B cell (primary cell): ENCODE data around the gene HLA-A. TPM values are rescaled to one million over a fixed set of nuclear protein-coding genes. Genes with fewer than 3 reads are reported as not detected.

Experiments
- ATAC-seq: fragments of 200-7000 bp; cut with Tn5 transposase; one replicate; pipeline ENCODE4 v1.10.0; 2021; ENCODE audit warnings: low read depth, mild to moderate bottlenecking, moderate number of reproducible peaks, moderate library complexity
- CTCF ChIA-PET: fragments of 350-600 bp; sonication (Branson Sonifier 250); formaldehyde crosslinking; loops from one replicate; lab custom pipeline; 2021; ENCODE audit warnings: antibody characterized with exemption, inconsistent platforms; lab: Charles Lee
- POLR2A ChIA-PET: fragments of 350-600 bp; sonication (Branson Sonifier 250); formaldehyde crosslinking; loops from one replicate; lab custom pipeline; 2021; ENCODE audit warnings: antibody characterized with exemption; lab: Charles Lee
- DNase-seq: peaks from one replicate; pipeline ENCODE4 v3.0.0; 2013
- H2AFZ ChIP-seq: 2 replicates; pipeline ENCODE4 v1.6.1; 2012; ENCODE audit warnings: mild to moderate bottlenecking, low read depth, low read length; ENCODE audit not compliant: insufficient read depth, poor library complexity, severe bottlenecking
- H3K27ac ChIP-seq, 2 donors: 1 replicate in 1 of 2; 2 replicates in 1 of 2; pipeline ENCODE4 v1.5.1; 2012 to 2013; ENCODE audit warnings: low read length in 2 of 2, mild to moderate bottlenecking in 2 of 2, moderate library complexity in 1 of 2
- H3K27me3 ChIP-seq, 4 experiments: fragments of 200-600 bp in 1 of 4; sonication (generic) in 1 of 4; replicated peaks in 1 of 4; 1 replicate in 2 of 4; 2 replicates in 2 of 4; pipeline versions ENCODE4 v1.6.1 to v1.7.0; 2013 to 2016; ENCODE audit warnings: low read length in 3 of 4, mild to moderate bottlenecking in 2 of 4, mixed read lengths in 1 of 4, moderate library complexity in 1 of 4; ENCODE audit not compliant: insufficient read depth in 4 of 4, control insufficient read depth in 3 of 4; ENCODE audit errors: control extremely low read depth in 1 of 4
- H3K36me3 ChIP-seq, 2 experiments: replicated peaks in 1 of 2; 1 replicate in 1 of 2; 2 replicates in 1 of 2; pipeline versions ENCODE4 v1.6.1 to v1.7.1; 2013; ENCODE audit warnings: low read length in 1 of 2; ENCODE audit not compliant: insufficient read depth in 2 of 2, control insufficient read depth in 1 of 2; ENCODE audit errors: control extremely low read depth in 1 of 2, extremely low read depth in 1 of 2
- H3K4me1 ChIP-seq, 2 donors: fragments of 200-600 bp in 1 of 2; sonication (generic) in 1 of 2; 1 replicate in 1 of 2; 2 replicates in 1 of 2; pipeline versions ENCODE4 v1.5.1 to v1.6.1; 2013 to 2017; ENCODE audit warnings: low read length in 2 of 2; ENCODE audit not compliant: control insufficient read depth in 2 of 2, insufficient read depth in 2 of 2
- H3K4me2 ChIP-seq: replicated peaks from 2 replicates; pipeline ENCODE3; 2012; ENCODE audit warnings: mild to moderate bottlenecking, low read depth, low read length; ENCODE audit not compliant: poor library complexity, severe bottlenecking
- H3K4me3 ChIP-seq, 5 experiments: fragments of 200-600 bp in 1 of 5; sonication (generic) in 1 of 5; 1 replicate in 3 of 5; 2 replicates in 2 of 5; pipeline versions ENCODE4 v1.5.1 to v1.7.0; 2011 to 2016; ENCODE audit warnings: low read length in 4 of 5, mild to moderate bottlenecking in 4 of 5, low read depth in 2 of 5, control low read depth in 1 of 5, moderate library complexity in 1 of 5; ENCODE audit not compliant: insufficient read depth in 1 of 5; ENCODE audit errors: control extremely low read depth in 1 of 5, extremely low read depth in 1 of 5
- H3K79me2 ChIP-seq: fragments of 200-600 bp; sonication (generic); one replicate; pipeline ENCODE4 v1.6.0; 2016; ENCODE audit warnings: low read length; ENCODE audit not compliant: control insufficient read depth, insufficient read depth
- H3K9ac ChIP-seq: fragments of 200-600 bp; sonication (generic); 2 replicates; pipeline ENCODE4 v1.6.1; 2017; ENCODE audit warnings: mild to moderate bottlenecking, low read length, moderate library complexity
- H3K9me3 ChIP-seq, 3 donors: one replicate each; pipeline versions ENCODE4 v1.6.1 to v1.7.1; 2013; ENCODE audit warnings: low read length in 2 of 3; ENCODE audit not compliant: control insufficient read depth in 2 of 3, insufficient read depth in 1 of 3; ENCODE audit errors: control extremely low read depth in 1 of 3
- H4K20me1 ChIP-seq: 2 replicates; pipeline ENCODE4 v1.6.0; 2012; ENCODE audit warnings: mild to moderate bottlenecking, low read length; ENCODE audit not compliant: insufficient read depth, control insufficient read depth, poor library complexity, severe bottlenecking
- H3K27ac Mint-ChIP-seq: one replicate; pipeline ENCODE4 v1.8.0; 2021; ENCODE audit warnings: mixed read lengths
- H3K27me3 Mint-ChIP-seq: one replicate; pipeline ENCODE4 v1.8.0; 2021; ENCODE audit warnings: mixed read lengths
- H3K4me1 Mint-ChIP-seq: one replicate; pipeline ENCODE4 v1.8.0; 2021; ENCODE audit warnings: mixed read lengths
- H3K4me3 Mint-ChIP-seq: one replicate; pipeline ENCODE4 v1.8.0; 2021; ENCODE audit warnings: mixed read lengths
- H3K9me3 Mint-ChIP-seq: one replicate; pipeline ENCODE4 v1.8.0; 2022; ENCODE audit warnings: mixed read lengths; ENCODE audit not compliant: insufficient read depth
- CTCF ChIP-seq: fragments of 200-600 bp; IDR thresholded peaks from one replicate; pipeline ENCODE4 v1.8.0; 2022; ENCODE audit warnings: antibody characterized with exemption, mild to moderate bottlenecking
- EZH2 ChIP-seq: IDR thresholded peaks from 2 replicates; pipeline ENCODE4 v1.6.1; 2012; ENCODE audit warnings: borderline replicate concordance, low read depth, mild to moderate bottlenecking, moderate library complexity, low read length; ENCODE audit not compliant: insufficient read depth, poor library complexity, severe bottlenecking
- WGBS: methylation state at CpG from one replicate; pipeline ENCODE4 v1.1.5; 2013; ENCODE audit warnings: missing lambda C conversion rate; ENCODE audit not compliant: insufficient coverage; 5-methylcytosine and 5-hydroxymethylcytosine counted together
- intact Hi-C: fragments of 100-400 bp; cut with micrococcal nuclease; formaldehyde crosslinking; loops from one replicate; pipeline ENCODE4 v1.10.0; 2022
- polyA plus RNA-seq: library from polyadenylated mRNA; depleted of rRNA; stranded (reverse); fragments of >200 nt; gene quantifications from 2 replicates; pipeline ENCODE4 v1.2.3, GENCODE V29; 2012
- total RNA-seq, 2 donors: library from RNA; stranded (reverse); fragments of 120-200 nt in 1 of 2; gene quantifications; 1 replicate in 1 of 2; 2 replicates in 1 of 2; pipeline versions ENCODE4 v1.2.3 to v1.2.4, GENCODE V29; 2013 to 2022

HLA-A gene
- total and polyA plus RNA-seq, 2 donors (not counting 1 experiment from before 2014, with no cell fraction given), result 1,607 to 2,454 TPM

GRCh38 chr6:29965563-29965872 lies 23.2 kb downstream of the HLA-A start:
- peaks cover 38% of the 10 kb centered on the region for H3K4me1 Mint-ChIP-seq
- CTCF ChIA-PET, result interaction anchor here (0.9 to 6.5 kb wide), 5 partner anchors 11 to 118 kb away, joined by 3 to 91 read pairs (median 12); partner anchors contain the start of gene HLA-A

More at GRCh38 chr6:29965563-29965872, 23.2 kb downstream of the HLA-A start:
- intact Hi-C loops, result loop anchor here (1.0 to 5.0 kb wide), 4 partner anchors 23 to 101 kb away; partner anchors contain the start of genes HLA-A and PPP1R11
- DNase-seq, result no peak
- H2AFZ ChIP-seq, result peak overlapping the region; percentile 24
- no peaks in the 10 kb centered on the region for H3K9me3 ChIP-seq
- no peak for ATAC-seq
- no peaks in the 10 kb centered on the region for H3K27me3 ChIP-seq
- 10% methylated on average over 1 of the region's 2 CpGs for WGBS
- no peaks in the 10 kb centered on the region for H3K27me3 Mint-ChIP-seq
- H3K79me2 ChIP-seq, result peaks cover 5% of the 10 kb centered on the region
- H3K9ac ChIP-seq, result peak overlapping the region; percentile 22
- peak overlapping the region in 4 of 5 experiments; percentile 38 to 65 (median 46) for H3K4me3 ChIP-seq
- H3K4me1 ChIP-seq, result peaks cover 25 to 30% of the 10 kb centered on the region in 2 donors
- peak overlapping the region; percentile 86 for H3K4me3 Mint-ChIP-seq
- H3K4me2 ChIP-seq, result peak overlapping the region; percentile 66
- TF ChIP-seq EZH2 (no peak), CTCF (no peak)
- H3K36me3 ChIP-seq, result no peaks in the 10 kb centered on the region
- H3K27ac ChIP-seq, result peak overlapping the region; percentile 47 to 66
- POLR2A ChIA-PET, result interaction anchor here (0.9 to 2.9 kb wide), 7 partner anchors 10 to 138 kb away, joined by 3 to 15 read pairs (median 12); partner anchors contain the start of genes HLA-A and PPP1R11
- no peaks in the 10 kb centered on the region for H4K20me1 ChIP-seq
- H3K9me3 Mint-ChIP-seq, result no peaks in the 10 kb centered on the region
- H3K27ac Mint-ChIP-seq, result peak overlapping the region; percentile 90
